HepG2 (cell line): Measurements from ENCODE around the gene CD79A. TPM values are rescaled to one million over a fixed set of nuclear protein-coding genes. Genes with fewer than 3 reads are reported as not detected.

Experiments
- AHDC1 ChIP-seq: sonication (generic); formaldehyde crosslinking; IDR thresholded peaks from 2 replicates; pipeline ENCODE4 v1.5.1; 2020; ENCODE audit warnings: mild to moderate bottlenecking, missing genetic modification reagents, borderline replicate concordance
- GATAD1 ChIP-seq: IDR thresholded peaks from 2 replicates; pipeline ENCODE4 v1.6.1; 2016; ENCODE audit warnings: missing genetic modification reagents, missing compliant biosample characterization
- IKZF5 ChIP-seq: IDR thresholded peaks from 2 replicates; pipeline ENCODE4 v1.6.1; 2018; ENCODE audit warnings: missing genetic modification reagents, mild to moderate bottlenecking, missing compliant biosample characterization
- KIAA2018 ChIP-seq: sonication (generic); formaldehyde crosslinking; IDR thresholded peaks from 2 replicates; pipeline ENCODE4 v1.5.0; 2020; ENCODE audit warnings: mild to moderate bottlenecking, missing genetic modification reagents, borderline replicate concordance
- NFIC ChIP-seq: IDR thresholded peaks from 2 replicates; pipeline ENCODE4 v1.6.1; 2012; ENCODE audit warnings: mild to moderate bottlenecking, low read length, inconsistent platforms
- PHF8 ChIP-seq: sonication (generic); formaldehyde crosslinking; IDR thresholded peaks from 2 replicates; pipeline ENCODE4 v1.5.0; 2020; ENCODE audit warnings: missing genetic modification reagents
- SMARCC2 ChIP-seq: fragments of 450-650 bp; IDR thresholded peaks from 2 replicates; pipeline ENCODE4 v1.6.1; 2017; ENCODE audit warnings: antibody characterized with exemption, mild to moderate bottlenecking
- TEAD3 ChIP-seq: optimal IDR thresholded peaks from 2 replicates; pipeline ENCODE3; 2016; ENCODE audit warnings: borderline replicate concordance
- ZFP36 ChIP-seq: fragments of 150-350 bp; IDR thresholded peaks from 2 replicates; pipeline ENCODE4 v1.6.1; 2018; ENCODE audit warnings: borderline replicate concordance, low read length, low read depth; ENCODE audit not compliant: partially characterized antibody
- ZNF12 ChIP-seq: sonication (generic); formaldehyde crosslinking; IDR thresholded peaks from 2 replicates; pipeline ENCODE4 v1.5.0; 2020; ENCODE audit warnings: missing genetic modification reagents
- ZNF143 ChIP-seq: sonication (generic); formaldehyde crosslinking; IDR thresholded peaks from 2 replicates; pipeline ENCODE4 v1.4.0; 2020; ENCODE audit warnings: missing genetic modification reagents
- ZNF3 ChIP-seq: IDR thresholded peaks from 2 replicates; pipeline ENCODE4 v1.7.0; 2017; ENCODE audit warnings: inconsistent platforms
- ZNF660 ChIP-seq: sonication (generic); formaldehyde crosslinking; IDR thresholded peaks from 2 replicates; pipeline ENCODE4 v1.5.1; 2020; ENCODE audit warnings: mild to moderate bottlenecking, low read depth, missing genetic modification reagents, borderline replicate concordance
- polyA plus RNA-seq, 8 experiments: library from polyadenylated mRNA; depleted of rRNA in 3 of 8; stranded (reverse) in 7 of 8; unstranded in 1 of 8; fragments of >200 nt; fragmentation: Illumina TruSeq in 4 of 8; extraction: Trizol in 4 of 8; gene quantifications; 2 replicates each; pipeline versions ENCODE4 v1.2.1 to v1.2.3, GENCODE V29; 2011 to 2016; ENCODE audit warnings: low read depth in 4 of 8, missing spikeins in 1 of 8, mixed read lengths in 1 of 8; ENCODE audit not compliant: insufficient read depth in 1 of 8
- total RNA-seq, 5 experiments: library from RNA; depleted of rRNA; stranded (reverse); fragments of >200 nt; fragmentation: Illumina TruSeq; extraction: Trizol; gene quantifications; 2 replicates each; pipeline ENCODE4 v1.2.3, GENCODE V29; 2016; ENCODE audit warnings: low read depth in 1 of 5
- TF ChIP-seq, protein P1 (sequence below): IDR thresholded peaks from 2 replicates; pipeline ENCODE4 v1.6.1; 2016; ENCODE audit warnings: low read depth, borderline replicate concordance

CD79A gene
- total and polyA plus RNA-seq, 2 of the 13 experiments (the other 11 are each of a cell fraction or from before 2014, with no cell fraction given), result 0.24 to 0.33 TPM

DNA sequence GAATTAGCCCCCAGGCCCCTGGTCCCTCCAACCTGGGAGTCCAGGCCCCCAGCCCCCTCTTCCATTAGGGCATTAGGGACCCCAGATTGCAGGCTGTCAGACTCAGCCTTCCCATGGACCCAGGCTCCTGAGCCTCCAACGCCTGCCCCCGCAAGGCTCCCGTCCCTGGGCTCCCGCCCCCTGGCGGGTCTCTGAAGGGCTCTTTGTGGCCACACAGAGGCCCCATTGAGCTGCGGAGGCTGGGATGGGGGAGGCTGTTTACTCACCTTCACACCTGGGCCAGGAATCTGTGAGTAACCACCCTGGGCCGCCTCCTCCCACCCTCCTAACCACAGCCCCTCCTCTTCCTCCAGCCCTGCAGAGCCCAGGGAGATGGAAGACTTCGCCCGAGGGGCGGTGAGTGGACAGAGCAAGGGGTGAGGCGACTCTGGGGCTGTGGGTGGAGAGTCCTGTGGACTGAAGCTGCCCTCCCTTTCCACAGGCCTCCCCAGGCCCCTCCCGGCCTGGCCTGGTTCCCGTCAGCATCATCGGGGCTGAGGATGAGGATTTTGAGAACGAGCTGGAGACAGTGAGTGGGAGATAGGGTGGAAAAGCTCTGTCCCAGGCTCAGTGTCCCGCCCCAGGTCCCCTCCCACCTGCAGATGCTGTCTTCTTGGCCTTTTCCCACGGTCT lies 10.8 kb downstream of the CD79A start (continued):
- TF ChIP-seq AHDC1 (CRISPR knock-in tag) (peak; percentile 43; the same call in 1 of the 2 replicates), KIAA2018 (no peak), GATAD1 (CRISPR knock-in tag) (peak; percentile 43), ZFP36 (no peak), PHF8 (CRISPR knock-in tag) (peak; percentile 51; the same call in 1 of the 2 replicates), ZNF3 (CRISPR knock-in tag) (no peak), SMARCC2 (no peak), ZNF12 (CRISPR knock-in tag) (no peak; the same call in 1 of the 2 replicates), NFIC (no peak), IKZF5 (CRISPR knock-in tag) (peak; percentile 80), ZNF143 (0 out of 2 replicates have a peak, but pooled peaks have one; percentile 17), TEAD3 (CRISPR knock-in tag) (peak; percentile 89), ZNF660 (CRISPR knock-in tag) (no peak)
- TF ChIP-seq, protein P1, sequence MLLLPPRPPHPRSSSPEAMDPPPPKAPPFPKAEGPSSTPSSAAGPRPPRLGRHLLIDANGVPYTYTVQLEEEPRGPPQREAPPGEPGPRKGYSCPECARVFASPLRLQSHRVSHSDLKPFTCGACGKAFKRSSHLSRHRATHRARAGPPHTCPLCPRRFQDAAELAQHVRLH (CRISPR knock-in tag), result no peak
